Progenitor cell of endocrine pancreas (in vitro differentiated cells): ENCODE data around the gene FUBP3. TPM values are rescaled to one million over a fixed set of nuclear protein-coding genes. Genes with fewer than 3 reads are reported as not detected.

ENCODE experiments used
- DNase-seq: peaks from one replicate; pipeline ENCODE4 v3.0.0; 2021; ENCODE audit warnings: low spot score; ENCODE audit not compliant: unreplicated experiment
- H3K27ac Mint-ChIP-seq: 2 replicates; pipeline ENCODE4 v1.8.0; 2021; ENCODE audit warnings: mild to moderate bottlenecking, moderate library complexity, mixed read lengths
- H3K27me3 Mint-ChIP-seq: 2 replicates; pipeline ENCODE4 v1.8.0; 2021; ENCODE audit warnings: mixed read lengths
- H3K36me3 Mint-ChIP-seq: 2 replicates; pipeline ENCODE4 v1.8.0; 2022; ENCODE audit warnings: mixed read lengths; ENCODE audit not compliant: insufficient read depth
- H3K4me1 Mint-ChIP-seq: 2 replicates; pipeline ENCODE4 v1.8.0; 2021; ENCODE audit warnings: low read depth, mixed read lengths
- H3K4me3 Mint-ChIP-seq: 2 replicates; pipeline ENCODE4 v1.8.0; 2021; ENCODE audit warnings: low read depth, mild to moderate bottlenecking, moderate library complexity, mixed read lengths
- H3K9me3 Mint-ChIP-seq: 2 replicates; pipeline ENCODE4 v1.8.0; 2021; ENCODE audit warnings: low read depth, mixed read lengths
- total RNA-seq: library from RNA; stranded (reverse); gene quantifications from 2 replicates; pipeline ENCODE4 v1.2.1, GENCODE V29; 2021
- TF ChIP-seq, protein P1 (sequence below): fragments of 200-600 bp; sonication (generic); IDR thresholded peaks from one replicate; pipeline ENCODE4 v1.5.0; 2021; ENCODE audit warnings: antibody characterized with exemption, mild to moderate bottlenecking; ENCODE audit not compliant: unreplicated experiment

Gene FUBP3
- total RNA-seq, 1 donor from 2014 or later = 68.9 TPM

DNA sequence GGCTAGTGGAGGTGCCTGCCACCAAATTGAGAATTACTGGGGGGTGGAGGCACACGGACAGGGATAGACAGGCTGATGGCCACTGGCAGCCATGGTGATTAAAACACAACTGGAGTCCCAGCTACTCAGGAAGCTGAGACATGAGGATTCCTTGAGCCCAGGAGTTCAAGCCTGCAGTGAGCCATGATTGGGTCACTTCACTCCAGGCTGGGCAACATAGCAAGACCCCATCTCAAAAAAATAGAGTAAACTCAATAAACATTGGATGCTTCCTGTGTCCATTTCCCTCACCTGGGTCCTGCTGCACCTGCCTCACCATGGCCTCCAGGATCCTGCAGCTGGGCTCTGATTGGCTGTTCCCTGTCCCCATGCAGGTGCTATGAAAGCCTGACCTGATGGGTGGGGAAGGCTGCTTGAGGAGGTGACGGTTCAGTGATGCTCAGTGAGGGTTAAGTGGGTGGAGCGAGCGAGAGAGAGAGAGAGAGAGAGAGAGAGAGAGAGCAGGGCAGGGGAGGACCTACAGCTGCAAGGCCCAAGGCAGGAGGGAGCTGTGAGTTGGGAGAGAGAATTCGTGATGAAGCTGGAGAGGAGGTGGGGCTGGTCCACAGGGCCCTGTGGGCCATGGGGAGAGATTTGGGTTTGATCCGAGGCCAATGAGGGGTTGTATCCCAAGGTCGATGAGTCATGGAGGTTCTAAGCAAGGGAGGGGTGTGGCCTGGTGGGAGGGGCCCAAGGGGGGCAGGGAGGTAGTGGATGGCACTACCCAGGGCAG is 36.7 kb upstream of the FUBP3 start:
- no peak for DNase-seq
- H3K4me3 Mint-ChIP-seq = no peak overlapping the region
- no peaks in the 10 kb centered on the region for H3K9me3 Mint-ChIP-seq
- peaks cover 51% of the 10 kb centered on the region for H3K27me3 Mint-ChIP-seq
- no peaks in the 10 kb centered on the region for H3K4me1 Mint-ChIP-seq
- H3K36me3 Mint-ChIP-seq = no peaks in the 10 kb centered on the region
- TF ChIP-seq, protein P1, sequence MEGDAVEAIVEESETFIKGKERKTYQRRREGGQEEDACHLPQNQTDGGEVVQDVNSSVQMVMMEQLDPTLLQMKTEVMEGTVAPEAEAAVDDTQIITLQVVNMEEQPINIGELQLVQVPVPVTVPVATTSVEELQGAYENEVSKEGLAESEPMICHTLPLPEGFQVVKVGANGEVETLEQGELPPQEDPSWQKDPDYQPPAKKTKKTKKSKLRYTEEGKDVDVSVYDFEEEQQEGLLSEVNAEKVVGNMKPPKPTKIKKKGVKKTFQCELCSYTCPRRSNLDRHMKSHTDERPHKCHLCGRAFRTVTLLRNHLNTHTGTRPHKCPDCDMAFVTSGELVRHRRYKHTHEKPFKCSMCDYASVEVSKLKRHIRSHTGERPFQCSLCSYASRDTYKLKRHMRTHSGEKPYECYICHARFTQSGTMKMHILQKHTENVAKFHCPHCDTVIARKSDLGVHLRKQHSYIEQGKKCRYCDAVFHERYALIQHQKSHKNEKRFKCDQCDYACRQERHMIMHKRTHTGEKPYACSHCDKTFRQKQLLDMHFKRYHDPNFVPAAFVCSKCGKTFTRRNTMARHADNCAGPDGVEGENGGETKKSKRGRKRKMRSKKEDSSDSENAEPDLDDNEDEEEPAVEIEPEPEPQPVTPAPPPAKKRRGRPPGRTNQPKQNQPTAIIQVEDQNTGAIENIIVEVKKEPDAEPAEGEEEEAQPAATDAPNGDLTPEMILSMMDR = no peak
- no peak overlapping the region for H3K27ac Mint-ChIP-seq

DNA sequence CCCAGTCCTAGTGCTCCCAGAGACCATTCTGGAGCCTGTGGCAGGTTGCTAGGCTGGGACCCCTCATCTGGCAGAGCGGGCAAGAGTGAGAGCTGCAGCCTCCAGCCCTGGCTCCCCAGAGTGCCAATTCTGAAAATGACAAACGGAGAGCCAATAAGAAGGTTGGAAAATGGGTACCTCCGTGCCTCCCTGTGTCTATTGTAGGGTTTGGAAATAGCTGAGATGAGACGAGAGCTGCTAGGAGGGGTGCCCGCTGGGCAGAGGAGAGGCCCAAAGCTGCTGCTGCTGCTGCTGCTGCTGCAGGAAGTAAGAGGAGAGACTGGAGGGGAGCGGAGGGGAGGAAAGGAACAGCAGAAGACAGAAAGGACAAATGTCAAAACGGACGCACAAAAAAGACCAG is 36.0 kb upstream of the FUBP3 start:
- Mint-ChIP-seq H3K36me3 (no peaks in the 10 kb centered on the region), H3K4me3 (no peak overlapping the region), H3K9me3 (no peaks in the 10 kb centered on the region), H3K4me1 (no peaks in the 10 kb centered on the region), H3K27me3 (peaks cover 44% of the 10 kb centered on the region), H3K27ac (no peak overlapping the region)
- TF ChIP-seq, protein P1 = no peak
- DNase-seq = no peak

DNA sequence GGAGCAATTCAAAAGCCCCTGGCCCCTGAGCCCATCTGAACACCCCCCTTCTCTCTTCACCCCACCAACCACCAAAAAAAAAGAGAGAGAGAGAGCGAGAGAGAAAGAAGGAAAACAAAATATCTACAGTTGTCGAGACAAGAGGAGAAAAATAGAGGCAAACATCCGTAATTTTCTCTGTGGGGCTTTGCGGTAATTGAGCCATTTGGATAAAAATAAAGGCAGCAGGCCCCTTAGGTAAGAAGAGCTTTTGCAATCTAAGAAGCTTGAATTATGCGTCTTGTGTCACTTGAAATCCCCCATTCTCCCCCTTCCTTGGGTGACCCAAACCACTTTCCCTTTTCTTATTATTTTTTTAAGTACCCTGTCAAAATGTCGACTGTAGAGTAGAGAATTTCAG is 35.5 kb upstream of the FUBP3 start:
- TF ChIP-seq, protein P1 = no peak
- Mint-ChIP-seq H3K27ac (no peak overlapping the region), H3K27me3 (peaks cover 39% of the 10 kb centered on the region), H3K4me1 (no peaks in the 10 kb centered on the region), H3K36me3 (no peaks in the 10 kb centered on the region), H3K9me3 (no peaks in the 10 kb centered on the region), H3K4me3 (no peak overlapping the region)
- DNase-seq = no peak

DNA sequence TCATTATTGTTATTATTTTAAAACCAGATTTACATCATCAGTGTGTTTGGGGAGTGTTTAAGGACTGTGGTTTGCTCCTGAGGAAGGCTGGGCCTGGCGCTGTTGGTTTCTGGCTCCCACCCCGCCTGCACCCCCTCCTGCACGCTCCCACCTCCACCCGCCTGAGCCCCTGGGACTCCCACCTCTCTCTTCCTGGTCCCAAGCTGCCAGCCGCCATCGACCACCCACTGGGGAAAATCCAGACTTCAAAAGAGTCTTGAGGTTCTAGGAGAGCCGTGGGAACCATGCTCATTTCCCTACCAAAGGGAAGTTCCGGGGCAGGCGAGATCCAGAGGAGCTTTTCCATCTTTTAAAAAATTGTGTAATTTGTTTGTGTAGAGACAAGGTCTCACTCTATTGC is 35.0 kb upstream of the FUBP3 start:
- TF ChIP-seq, protein P1 = no peak
- Mint-ChIP-seq H3K4me1 (no peaks in the 10 kb centered on the region), H3K36me3 (no peaks in the 10 kb centered on the region), H3K27me3 (peaks cover 37% of the 10 kb centered on the region), H3K9me3 (peaks cover 2% of the 10 kb centered on the region), H3K4me3 (no peak overlapping the region), H3K27ac (no peak overlapping the region)
- DNase-seq = no peak

DNA sequence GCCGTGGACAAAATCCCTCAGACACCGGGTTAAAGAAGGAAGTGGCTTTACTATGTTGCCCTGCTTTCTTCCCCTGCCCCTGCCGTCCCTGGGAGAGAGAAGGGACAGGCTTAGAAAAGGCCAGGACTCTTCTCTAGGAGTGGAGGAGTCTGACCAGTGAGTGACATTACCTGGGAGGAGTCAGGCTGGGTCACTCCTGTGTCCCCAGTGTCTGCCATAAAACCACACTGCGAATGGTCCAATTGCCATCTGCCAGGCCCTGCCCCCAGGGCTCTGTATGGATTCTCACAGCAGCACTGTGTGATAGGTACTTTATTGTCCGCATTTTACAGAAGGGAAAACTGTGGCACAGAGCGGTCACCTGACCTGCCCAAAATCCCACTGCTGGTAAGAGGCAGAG is 31.3 kb upstream of the FUBP3 start:
- TF ChIP-seq, protein P1 = no peak
- Mint-ChIP-seq H3K9me3 (peaks cover 5% of the 10 kb centered on the region), H3K27ac (no peak overlapping the region), H3K4me1 (no peaks in the 10 kb centered on the region), H3K4me3 (no peak overlapping the region), H3K27me3 (peaks cover 17% of the 10 kb centered on the region), H3K36me3 (no peaks in the 10 kb centered on the region)
- DNase-seq = no peak
